GM13977 (cell line): ENCODE results near the gene PTPRE.

Source experiments
- DNase-seq: peaks from one replicate; pipeline ENCODE4 v3.0.0; 2012; ENCODE audit warnings: low spot score
- CTCF ChIP-seq: IDR thresholded peaks from 2 replicates; pipeline ENCODE4 v1.5.1; 2012; ENCODE audit warnings: mild to moderate bottlenecking, control low read depth; ENCODE audit not compliant: insufficient read depth; ENCODE audit errors: extremely low read depth, missing control alignments
- in situ Hi-C: fragments of 300-500 bp; cut with MboI; formaldehyde crosslinking; loops from one replicate; pipeline ENCODE4 v1.12.0; 2022; ENCODE audit warnings: low sequenced_read_pairs, low pct_unique_long_range_greater_than_20kb, mixed read lengths, inconsistent platforms; ENCODE audit not compliant: unreplicated experiment

Gene PTPRE

GRCh38 chr10:128051548-128051947 is 144.6 kb downstream of the PTPRE start:
- in situ Hi-C loops, result no loop called here
- no peak for TF ChIP-seq CTCF
- no peak for DNase-seq

DNA sequence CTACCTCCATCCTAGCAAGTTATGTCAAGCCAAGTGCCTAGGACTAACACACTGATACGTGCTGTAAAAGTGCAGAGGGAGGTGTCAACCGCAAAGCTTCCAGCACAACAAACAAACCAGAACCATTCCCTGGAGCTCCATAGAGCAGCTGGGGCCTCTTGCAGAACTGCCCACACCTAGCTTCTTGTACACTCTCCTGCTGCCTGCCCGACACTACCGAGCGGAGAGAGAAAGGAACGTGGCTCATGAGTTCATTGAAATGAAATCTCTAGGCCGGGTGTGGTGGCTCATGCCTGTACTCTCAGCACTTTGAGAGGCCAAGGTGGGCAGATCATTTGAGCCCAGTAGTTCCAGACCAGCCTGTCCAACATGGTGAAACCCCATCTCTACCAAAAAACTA is 145.8 kb downstream of the PTPRE start:
- in situ Hi-C loops, result no loop called here
- no peak for DNase-seq
- no peak for TF ChIP-seq CTCF

GRCh38 chr10:128053356-128053755 is 146.5 kb downstream of the PTPRE start:
- no peak for TF ChIP-seq CTCF
- in situ Hi-C loops, result no loop called here
- DNase-seq, result no peak

DNA sequence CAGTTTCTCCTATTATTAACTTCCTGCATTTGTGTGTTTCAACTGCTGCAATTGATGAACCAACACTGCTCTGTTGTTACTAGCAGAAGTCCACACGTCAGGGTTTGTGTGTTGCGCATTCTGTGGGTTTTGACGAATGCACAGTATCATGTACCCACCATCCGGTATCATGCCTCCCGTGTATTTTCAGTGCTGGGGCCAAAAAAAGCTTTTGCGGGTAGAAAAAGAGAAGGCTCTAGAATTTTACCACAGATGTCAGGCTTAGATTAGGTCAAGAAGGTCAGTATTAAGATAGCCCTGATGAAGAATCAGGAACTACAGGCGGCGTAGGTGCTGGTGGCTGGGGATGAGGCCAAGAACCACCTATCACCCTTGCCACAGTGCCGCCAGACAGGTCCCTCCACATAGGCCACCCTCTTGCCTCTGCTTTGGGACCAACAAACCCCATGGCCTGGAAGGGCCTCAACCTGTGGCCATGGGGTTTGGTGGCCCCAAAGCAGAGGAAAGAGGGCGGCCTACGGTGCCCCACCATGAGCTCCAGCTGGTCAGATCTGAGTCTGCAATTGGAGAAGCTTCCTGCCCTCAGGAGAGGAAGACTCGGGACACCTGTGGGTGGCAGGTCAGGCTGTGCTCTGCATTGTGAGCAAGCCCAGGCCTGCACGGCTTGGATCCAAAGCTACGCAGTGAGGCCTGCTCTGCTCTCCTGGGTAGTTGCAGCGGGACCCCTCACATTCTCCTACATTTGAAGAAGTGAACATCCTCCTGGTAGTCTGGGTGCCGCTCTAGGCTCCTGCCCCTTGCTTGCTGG is 147.5 kb downstream of the PTPRE start:
- no peak for DNase-seq
- no peak for TF ChIP-seq CTCF
- in situ Hi-C loops, result no loop called here

- TF ChIP-seq CTCF, result no peak
- DNase-seq, result no peak
- in situ Hi-C loops, result no loop called here
Observed at GRCh38 chr10:128055061-128055868, 148.4 kb downstream of the PTPRE start.

GRCh38 chr10:128056303-128057050 is 149.6 kb downstream of the PTPRE start:
- no peak for DNase-seq
- no peak for TF ChIP-seq CTCF
- in situ Hi-C loops, result no loop called here
